ENCODE data around the gene PNRC2. TPM values are rescaled to one million over a fixed set of nuclear protein-coding genes. Genes with fewer than 3 reads are reported as not detected.

Gene PNRC2
- total RNA-seq, 1 experiment from 2014 or later = 166 TPM

DNA sequence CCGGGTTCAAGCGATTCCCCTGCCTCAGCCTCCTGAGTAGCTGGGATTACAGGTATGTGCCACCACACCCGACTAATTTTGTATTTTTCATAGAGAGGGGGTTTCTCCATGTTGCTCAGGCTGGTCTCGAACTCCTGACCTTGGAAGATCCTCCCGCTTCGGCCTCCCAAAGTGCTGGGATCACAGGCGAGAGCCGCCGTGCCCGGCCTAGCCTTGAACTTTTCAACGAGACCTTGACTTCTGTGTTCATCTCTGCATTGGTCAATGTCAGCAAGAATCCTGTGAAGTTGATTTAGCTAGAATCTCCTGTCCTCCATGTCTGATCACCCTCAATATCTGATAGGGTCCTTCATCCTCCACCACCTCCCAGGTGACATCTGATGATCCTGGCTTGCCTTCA lies 35.0 kb upstream of the PNRC2 start:
- ChIA-PET POLR2A (no interaction called here), CTCF (no interaction called here)
- H3K9me3 Mint-ChIP-seq = no peaks in the 10 kb centered on the region
- ATAC-seq (no peak), DNase-seq (ENCODE audit: low spot score) (no peak)
- H3K4me1 Mint-ChIP-seq = no peaks in the 10 kb centered on the region; the same call in 1 of the 2 replicates
- no peak overlapping the region for H3K4me3 Mint-ChIP-seq
- no peak overlapping the region for H3K27ac Mint-ChIP-seq
- no peaks in the 10 kb centered on the region for H3K36me3 Mint-ChIP-seq
- TF ChIP-seq ZNF219 (CRISPR knock-in tag; IDR thresholded peaks at IDR 0.05; ENCODE audit: borderline replicate concordance) = no peak
- TF ChIP-seq, protein P1, sequence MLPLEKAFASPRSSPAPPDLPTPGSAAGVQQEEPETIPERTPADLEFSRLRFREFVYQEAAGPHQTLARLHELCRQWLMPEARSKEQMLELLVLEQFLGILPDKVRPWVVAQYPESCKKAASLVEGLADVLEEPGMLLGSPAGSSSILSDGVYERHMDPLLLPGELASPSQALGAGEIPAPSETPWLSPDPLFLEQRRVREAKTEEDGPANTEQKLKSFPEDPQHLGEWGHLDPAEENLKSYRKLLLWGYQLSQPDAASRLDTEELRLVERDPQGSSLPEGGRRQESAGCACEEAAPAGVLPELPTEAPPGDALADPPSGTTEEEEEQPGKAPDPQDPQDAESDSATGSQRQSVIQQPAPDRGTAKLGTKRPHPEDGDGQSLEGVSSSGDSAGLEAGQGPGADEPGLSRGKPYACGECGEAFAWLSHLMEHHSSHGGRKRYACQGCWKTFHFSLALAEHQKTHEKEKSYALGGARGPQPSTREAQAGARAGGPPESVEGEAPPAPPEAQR (CRISPR knock-in tag; IDR thresholded peaks at IDR 0.05) = no peak
- TF ChIP-seq TP53 (CRISPR knock-in tag; IDR thresholded peaks at IDR 0.05) = no peak
- TF ChIP-seq EMX1 (CRISPR knock-in tag; IDR thresholded peaks at IDR 0.05) = no peak
- TF ChIP-seq IRF2 (CRISPR knock-in tag; IDR thresholded peaks at IDR 0.05; ENCODE audit: borderline replicate concordance, low read depth) = no peak
- no peak for TF ChIP-seq NFYB (CRISPR knock-in tag; conservative IDR thresholded peaks at IDR 0.05; ENCODE audit: low read depth)
- no peak for TF ChIP-seq GTF2I (CRISPR knock-in tag; conservative IDR thresholded peaks at IDR 0.05)
- TF ChIP-seq NR3C1 (CRISPR knock-in tag; conservative IDR thresholded peaks at IDR 0.05; ENCODE audit: low read depth) = no peak
- TF ChIP-seq FOXP4 (CRISPR knock-in tag; IDR thresholded peaks at IDR 0.05) = no peak
- TF ChIP-seq CBFB (CRISPR knock-in tag; IDR thresholded peaks at IDR 0.05; ENCODE audit: low read depth) = no peak
- no peaks in the 10 kb centered on the region; the same call in 1 of the 2 replicates for H3K27me3 Mint-ChIP-seq (ENCODE audit: low read depth)

GRCh38 chr1:23925279-23925678 lies 34.3 kb upstream of the PNRC2 start:
- H3K4me1 Mint-ChIP-seq = no peaks in the 10 kb centered on the region; the same call in 1 of the 2 replicates
- TF ChIP-seq SMAD3 (CRISPR knock-in tag; IDR thresholded peaks at IDR 0.05; ENCODE audit: borderline replicate concordance) (no peak), TEAD4 (CRISPR knock-in tag; IDR thresholded peaks at IDR 0.05) (no peak), FOXP4 (CRISPR knock-in tag; IDR thresholded peaks at IDR 0.05) (no peak), NR2C2 (CRISPR knock-in tag; IDR thresholded peaks at IDR 0.05) (no peak), SP1 (CRISPR knock-in tag; conservative IDR thresholded peaks at IDR 0.05) (no peak), EMX1 (CRISPR knock-in tag; IDR thresholded peaks at IDR 0.05) (no peak), PRDM15 (CRISPR knock-in tag; IDR thresholded peaks at IDR 0.05) (no peak), NFE2L1 (CRISPR knock-in tag; IDR thresholded peaks at IDR 0.05) (no peak), TP53 (CRISPR knock-in tag; IDR thresholded peaks at IDR 0.05) (no peak), FOXK1 (CRISPR knock-in tag; IDR thresholded peaks at IDR 0.05) (no peak), ZNF416 (CRISPR knock-in tag; IDR thresholded peaks at IDR 0.05) (no peak)
- TF ChIP-seq, protein P2, sequence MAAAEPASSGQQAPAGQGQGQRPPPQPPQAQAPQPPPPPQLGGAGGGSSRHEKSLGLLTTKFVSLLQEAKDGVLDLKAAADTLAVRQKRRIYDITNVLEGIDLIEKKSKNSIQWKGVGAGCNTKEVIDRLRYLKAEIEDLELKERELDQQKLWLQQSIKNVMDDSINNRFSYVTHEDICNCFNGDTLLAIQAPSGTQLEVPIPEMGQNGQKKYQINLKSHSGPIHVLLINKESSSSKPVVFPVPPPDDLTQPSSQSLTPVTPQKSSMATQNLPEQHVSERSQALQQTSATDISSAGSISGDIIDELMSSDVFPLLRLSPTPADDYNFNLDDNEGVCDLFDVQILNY (CRISPR knock-in tag; IDR thresholded peaks at IDR 0.05) = no peak
- no peaks in the 10 kb centered on the region for H3K9me3 Mint-ChIP-seq
- CTCF ChIA-PET = no interaction called here
- no peaks in the 10 kb centered on the region; the same call in 1 of the 2 replicates for H3K27me3 Mint-ChIP-seq (ENCODE audit: low read depth)
- no peaks in the 10 kb centered on the region for H3K36me3 Mint-ChIP-seq
- H3K4me3 Mint-ChIP-seq = no peak overlapping the region
- ATAC-seq (no peak), DNase-seq (ENCODE audit: low spot score) (no peak)
- POLR2A ChIA-PET = no interaction called here
- H3K27ac Mint-ChIP-seq = no peak overlapping the region
